ELR (cell line): Measurements from ENCODE around the gene MXD3.
A peak's percentile ranks its signal among the peaks of the same experiment; 100 is the strongest.
"Not testable (repeated sequence)": the region's sequence is repeated elsewhere in the genome, so short reads cannot be mapped to it uniquely, and the experiment has no call there.

Experiments
- DNase-seq: peaks from one replicate; pipeline ENCODE4 v3.0.0-alpha.2; 2015; ENCODE audit warnings: low read depth

The MXD3 gene, protein sequence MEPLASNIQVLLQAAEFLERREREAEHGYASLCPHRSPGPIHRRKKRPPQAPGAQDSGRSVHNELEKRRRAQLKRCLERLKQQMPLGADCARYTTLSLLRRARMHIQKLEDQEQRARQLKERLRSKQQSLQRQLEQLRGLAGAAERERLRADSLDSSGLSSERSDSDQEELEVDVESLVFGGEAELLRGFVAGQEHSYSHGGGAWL

DNA sequence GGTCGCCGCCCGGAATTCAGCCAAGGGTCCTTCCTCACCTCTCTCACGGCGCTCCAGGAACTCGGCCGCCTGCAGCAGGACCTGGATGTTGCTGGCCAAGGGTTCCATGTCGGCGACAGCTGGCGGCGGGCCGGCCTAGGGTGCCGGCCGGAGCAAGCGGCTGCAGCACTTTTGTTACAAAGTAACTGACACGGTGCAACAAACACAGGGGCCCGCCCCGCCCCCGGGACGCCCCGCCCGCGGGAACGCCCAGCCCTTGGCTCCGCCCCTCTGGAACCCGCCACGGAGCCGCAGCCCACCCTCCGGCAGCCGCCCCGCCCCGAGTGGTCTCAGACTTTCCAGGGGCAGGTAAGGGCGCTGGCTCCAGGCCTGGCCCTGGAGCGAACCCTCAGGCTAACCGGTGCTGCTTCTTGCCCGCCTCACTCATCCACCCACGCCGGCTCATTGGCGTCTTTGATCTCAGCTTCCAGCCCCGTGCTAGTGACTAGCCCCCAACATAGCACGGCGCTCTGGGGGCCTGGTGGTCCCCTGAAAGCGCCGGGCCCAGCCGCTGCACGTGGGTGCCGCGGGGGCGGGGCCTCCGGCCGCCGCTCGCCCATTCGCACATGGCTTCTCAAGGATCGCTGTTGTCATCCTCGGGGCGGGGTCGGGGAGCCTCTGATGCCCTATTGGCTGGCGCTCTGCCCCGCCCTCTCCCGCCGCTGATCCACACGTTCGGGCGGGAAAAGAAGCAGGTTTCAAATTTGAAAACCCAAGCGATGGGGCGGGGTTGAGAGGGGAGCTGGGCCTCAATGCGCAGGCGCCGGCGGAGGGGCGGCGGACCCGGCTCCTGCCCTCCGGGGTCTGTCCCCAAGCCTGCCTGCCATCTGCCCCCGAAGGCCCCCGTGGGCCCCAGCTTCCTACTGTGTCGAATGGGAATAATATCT lies at the start of gene MXD3:
MXD3 (minus strand) TSS at position 176 of the 926 bp plus-strand sequence; CDS start at position 108, 68 bp downstream.
- DNase-seq: peak; percentile 98

DNA sequence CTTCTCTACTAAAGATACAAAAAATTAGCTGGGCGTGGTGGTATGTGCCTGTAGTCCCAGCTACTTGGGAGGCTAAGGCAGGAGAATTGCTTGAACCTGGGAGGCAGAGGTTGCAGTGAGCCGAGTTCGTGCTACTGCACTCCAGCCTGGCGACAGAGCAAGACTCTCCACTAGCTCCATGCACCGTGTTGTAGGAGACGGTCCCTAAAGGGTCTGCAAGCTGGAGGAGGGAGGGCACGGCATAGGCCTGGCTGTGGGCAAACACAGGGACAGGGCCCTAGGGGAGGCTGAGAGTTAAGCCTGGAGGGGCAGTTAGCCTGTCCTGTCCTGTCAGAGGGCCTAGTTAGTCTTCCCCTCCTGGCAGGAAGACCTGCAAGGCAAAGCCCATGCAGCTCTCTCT lies 49.0 kb upstream of the MXD3 start:
- DNase-seq: not testable (repeated sequence)

DNA sequence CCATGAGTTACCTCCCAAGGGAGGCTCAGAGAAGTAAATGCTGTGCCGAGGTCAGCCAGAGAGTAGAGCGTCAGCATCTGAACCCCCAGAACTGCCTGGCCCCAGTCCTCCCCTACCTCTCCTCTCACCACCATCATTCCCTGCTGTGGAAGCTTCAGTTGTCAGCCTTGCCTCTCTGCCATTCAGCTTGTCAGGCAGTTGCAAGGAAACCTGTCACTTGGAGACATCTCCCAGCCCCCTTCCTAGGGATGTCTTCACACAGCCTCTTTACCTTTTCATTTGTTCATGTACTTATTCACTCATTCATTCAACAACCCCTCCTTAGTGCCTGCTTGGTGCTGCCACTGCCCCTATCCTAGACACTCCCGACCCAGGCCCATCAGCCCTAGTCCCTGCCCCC lies 48.2 kb upstream of the MXD3 start:
- DNase-seq: no peak

DNA sequence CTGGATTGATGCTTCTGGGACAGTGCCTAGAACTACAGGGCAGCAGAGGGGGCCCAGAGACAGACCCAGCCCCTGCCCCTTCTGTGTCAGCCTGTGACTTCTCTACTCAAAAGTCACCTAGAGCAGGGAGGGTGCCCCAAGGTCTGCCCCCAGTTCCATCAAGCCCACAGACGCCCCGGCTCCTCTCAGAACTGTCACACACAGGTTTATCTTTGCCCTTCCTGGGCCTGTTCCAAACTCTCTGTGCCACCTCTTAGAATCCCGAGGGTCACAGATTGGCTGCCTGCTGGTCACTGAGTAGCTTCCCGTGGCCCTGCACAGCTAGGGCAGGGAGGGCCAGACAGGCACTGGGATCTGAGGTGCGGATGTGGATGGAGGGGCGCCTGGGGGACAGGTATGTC lies 47.8 kb upstream of the MXD3 start:
- DNase-seq: no peak

DNA sequence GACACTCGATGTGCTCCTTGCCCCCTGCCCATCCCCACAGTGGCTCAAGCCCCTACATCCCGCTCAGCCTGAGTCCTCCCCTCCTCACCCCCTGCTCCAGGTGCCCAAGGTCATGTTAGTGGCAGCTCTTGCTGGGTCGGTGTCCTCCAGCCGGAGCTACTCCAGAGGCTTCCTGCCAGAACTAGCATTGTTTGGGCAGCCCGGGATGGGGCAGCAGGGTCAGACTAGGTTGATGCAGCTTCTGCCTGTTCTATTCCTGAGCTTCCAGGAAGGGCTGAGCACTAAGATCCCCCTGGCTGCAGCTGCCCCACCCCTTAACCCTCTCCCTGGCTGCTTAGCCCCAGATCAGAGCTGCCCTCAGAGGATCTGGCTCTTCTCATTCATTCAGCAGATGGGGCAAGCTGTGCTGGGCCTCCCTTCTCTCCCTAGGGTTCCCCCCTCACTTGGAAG lies 46.7 kb upstream of the MXD3 start:
- no peak for DNase-seq

DNA sequence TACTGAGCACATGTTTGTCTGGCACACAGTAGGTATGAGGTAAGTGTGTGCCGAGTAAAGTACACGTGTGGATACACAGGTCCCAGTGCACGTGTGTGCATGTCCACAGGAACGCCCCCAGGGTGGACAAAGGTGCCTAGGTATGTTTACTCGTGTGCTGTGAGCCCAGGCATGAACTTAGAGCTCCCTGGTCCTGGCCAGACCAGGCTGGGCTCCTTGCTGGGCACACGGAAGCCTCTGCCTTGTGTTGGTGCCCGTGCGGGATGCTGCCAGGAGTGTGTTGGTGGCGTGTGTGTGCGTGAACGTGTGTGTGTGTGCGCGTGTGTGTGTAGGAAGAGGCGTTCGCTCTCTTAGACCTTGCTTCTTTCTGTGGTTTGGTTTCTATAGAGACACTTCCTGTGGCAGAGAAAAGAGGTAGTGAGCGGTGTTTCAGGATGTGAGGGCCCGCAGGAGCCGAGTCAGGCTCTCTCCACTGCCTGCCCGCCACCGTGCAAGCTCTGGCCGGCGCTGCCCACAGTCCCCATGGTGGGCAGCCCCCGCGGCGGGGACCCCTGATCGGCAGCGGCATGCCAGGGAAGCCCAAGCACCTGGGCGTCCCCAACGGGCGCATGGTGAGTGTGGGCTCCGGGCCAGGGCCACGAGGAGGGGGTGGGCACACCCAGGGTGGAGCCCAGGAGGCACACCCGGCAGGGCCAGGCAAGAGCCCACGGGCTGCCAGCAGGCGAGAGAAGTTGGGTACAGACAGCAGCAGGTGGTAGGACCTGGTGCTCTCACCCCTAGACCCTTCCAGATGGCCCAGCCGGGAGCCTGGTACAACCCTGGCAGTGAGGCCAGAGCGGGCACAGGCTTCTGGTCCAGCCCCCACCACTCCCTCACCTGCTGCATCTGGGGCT lies 46.0 kb upstream of the MXD3 start, which contains the start of gene RGS14:
RGS14 (plus strand) TSS at position 466 of the 893 bp plus-strand sequence; CDS start at position 567, 101 bp downstream.
- peak; percentile 74 for DNase-seq

DNA sequence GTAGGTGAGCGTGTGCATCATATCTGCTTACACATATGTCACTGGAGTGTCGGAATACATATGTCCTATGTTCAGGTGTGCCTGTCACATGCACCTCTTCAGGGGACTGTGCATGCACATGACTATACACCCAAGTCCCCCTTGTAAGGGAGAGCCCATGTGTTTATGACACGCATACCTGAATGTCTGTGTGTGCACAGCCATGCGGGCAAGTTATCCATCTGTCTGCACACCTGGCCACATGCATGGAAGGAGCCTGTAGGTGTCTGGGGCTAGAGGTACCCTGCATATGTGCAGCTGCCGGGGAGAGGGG lies 45.4 kb upstream of the MXD3 start:
- DNase-seq: no peak

DNA sequence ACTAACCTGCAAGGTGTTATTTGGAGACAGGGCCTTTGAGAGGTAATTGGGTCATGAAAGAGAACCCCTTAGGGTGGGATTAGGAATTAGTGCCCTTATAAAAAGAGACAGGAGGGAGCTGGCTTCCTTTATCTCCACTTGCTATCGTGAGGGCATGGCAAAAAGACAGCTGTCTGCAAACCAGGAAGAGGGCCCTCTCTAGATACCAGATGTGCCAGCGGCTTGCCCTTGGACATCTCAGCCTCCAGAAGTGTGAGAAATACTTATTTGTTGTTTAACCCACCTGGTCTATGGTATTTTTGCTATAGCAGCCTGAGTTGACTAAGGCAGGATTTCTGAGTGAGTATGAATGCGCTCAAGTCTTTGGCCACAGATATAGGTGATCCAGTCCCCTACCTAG lies 45.0 kb upstream of the MXD3 start:
- no peak for DNase-seq

DNA sequence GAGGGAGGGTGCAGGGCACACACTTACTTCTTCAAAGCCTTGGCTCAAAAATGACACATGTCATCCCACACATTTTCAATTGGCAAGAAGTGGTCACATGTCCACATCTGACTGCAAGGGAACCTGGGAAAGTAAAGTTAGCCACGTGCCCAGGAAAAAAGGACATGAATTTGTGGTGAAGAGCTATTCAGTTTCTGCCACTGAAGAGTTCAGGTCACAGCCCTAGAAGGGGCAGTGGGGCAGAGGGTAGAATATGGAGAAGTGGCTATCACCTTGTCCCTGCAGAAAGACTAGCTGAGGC lies 44.1 kb upstream of the MXD3 start:
- DNase-seq: no peak

DNA sequence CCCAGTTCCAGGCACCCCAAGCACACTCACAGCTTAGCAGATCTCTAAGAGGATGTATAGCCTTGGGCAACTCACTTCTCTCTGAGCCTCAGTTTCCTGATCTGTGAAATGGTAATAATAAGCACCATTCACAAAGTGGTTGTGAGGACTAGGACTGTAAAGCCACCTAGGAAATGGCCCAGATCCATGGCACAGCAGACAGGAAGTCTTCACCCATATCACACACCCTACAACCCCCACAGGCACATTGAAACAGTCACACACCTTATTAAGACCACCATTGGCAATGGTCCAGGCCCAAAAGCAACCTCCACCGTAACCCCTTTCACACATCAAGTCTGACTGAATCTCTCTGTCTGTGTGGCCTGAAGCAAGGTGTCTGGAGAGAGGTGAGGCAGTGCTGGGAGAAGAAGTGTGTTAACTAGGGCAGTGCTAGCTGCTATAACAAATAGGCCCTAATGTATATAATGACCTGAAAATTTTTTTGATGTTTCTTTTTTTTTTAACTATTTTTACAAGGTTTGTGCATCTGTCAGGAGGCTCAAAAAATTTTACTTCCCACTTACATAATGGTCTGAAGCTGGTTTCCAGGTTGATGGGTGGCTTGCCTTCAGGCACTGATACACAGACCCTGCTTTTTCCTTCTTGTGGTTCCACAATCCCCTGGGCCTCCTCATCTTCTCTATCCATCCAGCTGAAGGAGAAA lies 43.6 kb upstream of the MXD3 start:
- DNase-seq: no peak

DNA sequence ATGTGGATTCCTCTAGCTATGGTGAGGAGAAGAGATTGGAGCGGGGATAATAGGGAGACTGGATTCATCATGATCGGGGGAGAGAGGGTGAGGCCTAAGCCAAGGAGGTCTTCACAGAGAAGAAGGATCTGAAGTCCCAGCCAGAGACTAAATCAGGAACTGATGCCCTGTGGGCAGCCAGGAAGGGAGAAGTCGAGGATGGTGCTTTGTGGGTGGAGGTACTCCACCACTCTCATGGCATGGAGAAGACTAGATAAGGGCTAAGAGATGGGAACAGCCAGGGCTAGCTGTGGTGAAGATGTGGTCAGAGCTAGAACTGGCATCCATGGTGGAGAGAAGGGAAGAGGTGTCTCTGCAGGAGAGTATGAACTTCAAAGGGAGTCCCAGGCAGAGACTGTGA lies 43.0 kb upstream of the MXD3 start:
- DNase-seq: no peak

DNA sequence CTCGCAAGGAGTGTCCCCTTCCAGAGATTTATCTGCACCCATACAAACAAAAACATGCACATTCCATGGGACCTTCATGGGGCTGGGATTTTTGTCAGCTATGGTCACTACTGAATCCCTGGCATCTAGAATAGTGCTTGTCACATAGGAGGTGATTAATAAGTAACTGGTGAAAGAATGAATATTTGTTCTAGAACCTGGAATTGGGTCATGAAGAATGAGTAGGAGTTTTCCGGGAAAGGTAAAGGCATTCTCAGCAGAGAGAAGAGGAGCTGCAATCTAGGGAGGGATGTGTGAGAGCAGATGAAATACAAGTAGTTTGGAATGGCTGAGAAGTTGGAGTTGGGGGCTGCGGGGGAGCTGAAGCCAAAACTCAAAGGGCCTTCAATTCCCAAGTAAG lies 42.6 kb upstream of the MXD3 start:
- no peak for DNase-seq

DNA sequence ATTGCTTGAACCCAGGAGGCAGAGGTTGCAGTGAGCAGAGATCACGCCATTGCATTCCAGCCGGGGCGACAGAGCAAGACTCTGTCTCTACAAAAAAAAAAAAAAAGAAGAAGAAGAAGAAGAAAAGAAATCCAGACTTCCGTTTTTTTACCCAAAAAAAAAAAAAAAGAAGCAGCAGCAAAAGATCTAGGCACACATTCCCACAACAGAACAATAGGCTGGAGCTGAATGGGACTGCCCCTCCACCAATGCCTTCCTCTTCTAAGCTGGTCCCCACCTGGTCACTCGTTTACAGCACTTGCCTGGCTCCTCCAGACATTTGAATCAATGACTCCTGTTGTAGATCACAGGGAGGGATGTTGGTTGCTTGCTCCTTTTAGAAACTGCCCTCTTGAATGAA lies 41.4 kb upstream of the MXD3 start:
- DNase-seq: no peak

DNA sequence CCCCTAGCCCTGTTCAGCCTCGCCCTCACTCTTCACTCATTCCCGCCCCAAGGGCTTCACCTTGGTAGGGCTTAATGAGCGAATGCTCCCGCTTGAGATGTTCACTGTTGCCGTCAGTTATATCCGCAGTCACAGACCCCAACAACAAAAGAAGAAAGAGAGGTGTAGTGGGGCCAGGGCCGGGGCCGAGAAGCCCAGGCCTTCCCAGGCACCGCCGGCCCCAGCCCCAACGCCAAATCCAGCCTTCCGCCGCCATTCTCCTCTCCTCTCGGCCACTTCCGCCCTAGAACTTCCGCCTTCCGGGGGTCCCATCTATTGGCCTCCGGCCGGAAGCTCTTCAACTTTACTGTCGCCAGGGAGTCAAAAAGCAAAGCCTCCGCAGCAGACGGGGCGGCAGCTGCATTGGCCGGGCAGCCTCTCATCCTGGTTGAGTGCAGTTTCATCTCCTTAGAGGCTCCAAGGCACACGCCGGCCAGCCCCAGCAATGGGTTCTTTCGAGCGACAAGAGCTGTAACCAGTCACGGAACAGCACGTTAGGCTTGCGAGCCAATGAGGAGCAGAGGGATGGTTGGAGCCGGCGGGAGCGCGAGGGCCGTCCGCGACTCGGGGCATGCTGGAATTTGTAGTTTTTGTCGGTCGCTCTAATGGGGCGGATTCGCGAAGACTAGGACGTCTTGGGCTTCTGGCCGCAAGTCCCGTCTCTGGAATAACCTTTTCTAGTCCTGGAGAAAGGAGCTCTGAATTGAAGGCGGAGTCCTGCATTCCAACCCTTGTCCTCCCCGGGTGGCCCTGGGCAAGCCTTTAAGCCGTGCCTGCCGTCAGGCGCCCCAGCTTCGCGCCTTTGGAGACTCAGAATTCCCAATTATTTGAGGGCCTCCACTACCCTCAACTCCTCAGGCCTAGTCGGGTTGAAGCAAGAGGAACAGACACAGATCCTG lies 40.0 kb upstream of the MXD3 start, which contains the start of gene LMAN2:
LMAN2 (minus strand) TSS at position 277 of the 938 bp plus-strand sequence; CDS start at position 256, 21 bp downstream.
- DNase-seq: peak; percentile 98

DNA sequence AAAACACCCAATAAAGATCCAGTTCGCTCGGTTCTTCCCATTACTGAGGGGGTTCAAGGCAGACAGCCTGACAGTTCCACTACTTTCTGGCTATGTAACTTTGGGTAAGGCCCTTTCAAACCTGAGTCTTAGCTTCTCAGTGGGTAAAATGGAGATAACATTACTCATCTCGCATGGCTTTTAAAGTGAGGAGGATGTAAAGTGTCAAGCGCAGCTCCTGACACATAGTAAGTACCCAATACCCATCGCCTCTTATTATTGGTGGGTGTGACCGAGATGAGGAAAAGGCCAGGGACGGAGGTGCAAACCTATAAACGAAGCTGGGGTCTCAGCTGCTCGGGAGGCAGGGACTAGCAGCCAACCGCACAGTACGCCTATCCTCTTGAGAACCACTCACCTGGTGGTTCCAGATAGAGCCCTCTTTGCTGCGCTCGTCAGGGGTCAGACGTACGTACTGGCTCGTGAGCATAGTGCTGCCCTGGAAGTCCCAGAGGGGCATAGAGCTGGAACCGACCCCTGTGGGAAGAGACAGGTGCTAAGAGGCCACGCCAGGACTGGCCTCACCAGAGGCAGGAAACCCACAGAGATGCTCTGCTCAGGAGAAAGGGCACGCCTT lies 39.2 kb upstream of the MXD3 start:
- peak; percentile 42 for DNase-seq

DNA sequence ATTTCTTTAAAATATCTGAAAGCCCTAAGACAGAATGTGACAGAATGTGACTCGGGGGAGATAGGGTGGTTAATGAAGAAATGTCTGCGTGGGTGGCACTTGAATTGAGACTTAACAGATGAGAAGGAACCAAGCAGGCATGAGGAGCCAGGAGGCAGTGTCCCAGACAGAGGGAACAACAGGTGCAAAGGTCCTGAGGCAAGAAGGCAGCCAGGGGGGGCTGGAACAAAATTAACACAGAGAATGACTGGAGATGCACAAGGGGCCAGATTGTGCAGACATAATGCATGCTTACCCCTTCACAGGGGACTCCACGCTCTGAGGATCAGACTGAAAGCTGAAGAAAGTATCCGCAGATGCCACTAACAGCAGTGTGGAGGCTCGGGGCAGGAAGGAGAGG lies 38.1 kb upstream of the MXD3 start:
- DNase-seq: no peak

DNA sequence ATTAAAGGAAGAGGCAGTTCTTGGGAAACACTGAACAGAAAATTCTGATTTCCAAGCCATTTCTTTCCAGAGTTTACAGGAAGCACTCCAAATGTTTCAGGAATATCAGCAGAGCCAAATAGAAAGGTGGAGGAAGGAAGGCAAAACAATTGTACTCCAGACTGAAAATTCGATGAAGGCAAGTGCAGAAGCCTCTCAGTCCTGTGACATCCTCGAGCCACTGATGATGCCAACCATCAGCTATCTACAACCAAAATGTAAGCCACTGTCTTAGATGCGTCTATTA lies 37.6 kb upstream of the MXD3 start:
- DNase-seq: no peak

DNA sequence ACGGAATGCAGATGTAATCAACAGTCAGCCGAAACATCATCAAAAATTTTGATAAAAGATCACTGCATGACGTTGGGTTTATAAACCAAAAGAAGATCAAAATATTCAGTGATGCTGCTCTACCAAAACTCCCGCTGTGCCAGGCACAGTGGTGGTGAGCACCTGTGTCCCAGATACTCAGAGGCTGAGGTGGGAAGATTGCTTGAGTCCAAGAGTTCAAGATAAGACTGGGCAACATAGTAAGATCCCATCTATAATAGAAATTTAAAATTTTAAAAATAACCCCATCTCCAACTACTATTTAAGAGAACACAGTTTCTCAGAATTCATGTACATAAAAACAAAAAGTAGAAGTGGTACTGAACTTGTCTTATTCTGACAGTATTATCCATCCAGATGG lies 36.0 kb upstream of the MXD3 start:
- no peak for DNase-seq

DNA sequence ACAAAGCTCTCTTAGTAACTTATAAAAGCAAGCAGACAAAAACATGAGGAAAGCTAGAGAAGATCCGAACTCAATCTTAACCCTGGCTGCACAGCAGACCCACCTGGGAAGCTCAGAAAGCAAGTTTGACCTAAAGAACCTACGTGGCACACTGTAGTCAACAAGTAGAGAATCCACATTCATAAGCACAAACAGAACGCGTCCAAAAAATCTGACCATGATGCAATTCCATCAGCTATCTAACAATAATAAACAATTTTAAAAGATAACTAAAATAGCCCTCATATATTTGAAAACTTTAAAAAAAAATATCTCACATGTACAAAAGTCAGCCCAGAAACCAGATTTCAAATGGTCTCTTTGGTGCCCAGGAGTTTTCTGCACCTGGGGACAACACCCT lies 35.1 kb upstream of the MXD3 start:
- no peak for DNase-seq

DNA sequence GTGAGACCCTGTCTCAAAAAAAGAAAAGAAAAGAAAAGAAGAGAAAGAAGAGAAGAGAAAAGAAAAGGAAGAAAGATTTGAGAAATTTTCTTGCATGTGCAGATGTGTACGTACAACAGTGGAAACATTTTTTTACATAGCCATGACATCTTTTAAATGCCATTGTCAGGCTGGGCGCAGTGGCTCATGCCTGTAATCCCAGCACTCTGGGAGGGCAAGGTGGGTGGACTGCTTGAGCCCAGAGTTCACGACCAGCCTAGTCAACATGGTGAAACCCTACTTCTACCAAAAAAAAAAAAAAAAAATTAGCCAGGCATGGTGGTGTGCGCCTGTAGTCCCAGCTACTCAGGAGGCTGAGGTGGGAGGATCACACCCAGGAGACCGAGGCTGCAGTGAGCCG lies 33.2 kb upstream of the MXD3 start:
- no peak for DNase-seq

DNA sequence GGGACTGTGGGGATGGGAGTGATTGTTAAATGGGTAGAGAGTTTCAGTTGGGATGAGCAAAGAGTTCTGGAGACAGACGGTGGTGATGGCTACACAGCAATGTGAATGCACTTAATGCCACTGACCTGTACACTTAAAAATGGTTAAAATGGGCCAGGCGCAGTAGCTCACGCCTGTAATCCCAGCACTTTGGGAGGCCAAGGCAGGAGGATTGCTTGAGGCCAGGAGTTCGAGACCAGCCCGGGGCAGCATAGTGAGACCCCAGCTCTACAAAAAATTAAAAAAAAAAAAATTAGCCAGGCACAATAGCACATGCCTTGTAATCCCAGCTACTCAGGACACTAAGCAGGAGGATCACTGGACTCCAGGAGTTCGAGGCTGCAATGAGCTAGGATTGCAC lies 32.1 kb upstream of the MXD3 start:
- DNase-seq: no peak
